ENCODE measurements around the gene NPAS2.

Gene NPAS2

DNA sequence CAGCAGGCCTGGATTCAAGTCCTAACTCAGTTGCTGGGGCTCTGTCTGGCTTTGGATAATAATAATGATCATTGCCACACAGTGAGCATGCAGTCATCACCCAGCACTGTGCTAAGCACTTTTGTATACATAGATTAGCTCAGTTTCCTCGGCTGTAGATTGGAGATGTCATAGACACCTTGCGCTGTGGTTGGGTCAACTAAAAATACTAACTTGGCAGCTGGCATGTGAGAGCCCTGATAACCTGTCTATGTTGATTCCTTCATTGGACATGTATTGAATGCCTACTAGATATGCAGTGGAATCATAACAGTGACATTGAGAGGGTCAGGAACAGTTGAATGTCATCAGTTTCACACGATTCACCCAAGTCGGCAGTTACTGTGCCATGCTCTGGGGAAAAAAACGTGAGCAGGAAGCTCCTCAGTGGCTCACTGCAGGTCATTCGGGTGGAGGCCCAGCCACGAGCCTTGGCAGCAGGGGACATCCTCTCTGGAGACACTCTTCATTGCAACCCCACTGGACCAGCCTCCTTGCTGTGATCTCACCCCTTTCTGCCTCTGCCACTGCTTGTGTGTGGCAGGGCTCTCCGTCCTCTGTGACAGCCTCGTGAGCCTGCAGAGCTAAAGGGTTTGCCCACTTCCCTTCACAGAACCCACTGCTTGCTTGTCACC, 85.3 kb downstream of the NPAS2 start:
- no peak for DNase-seq (ENCODE audit: low read depth)

DNA sequence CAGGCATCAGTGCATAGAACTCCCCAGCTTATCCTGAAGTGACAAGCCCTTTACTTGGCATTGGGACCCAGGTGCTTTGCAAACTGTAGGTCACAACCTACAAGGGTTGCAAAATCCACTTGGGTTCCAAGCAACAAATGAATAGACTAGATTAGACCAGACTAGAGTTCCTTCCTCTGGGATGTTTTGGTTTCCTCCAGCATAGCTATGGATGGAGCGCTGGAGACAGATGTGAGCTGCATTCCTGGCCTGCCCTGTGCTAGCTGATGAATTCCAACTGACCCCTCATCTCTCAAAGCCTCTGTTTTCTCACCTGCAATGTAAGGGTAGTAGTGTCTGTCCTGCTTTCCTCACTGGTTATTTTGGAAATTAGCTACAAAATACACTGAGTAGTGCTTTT, 86.2 kb downstream of the NPAS2 start:
- no peak for DNase-seq (ENCODE audit: low read depth)

DNA sequence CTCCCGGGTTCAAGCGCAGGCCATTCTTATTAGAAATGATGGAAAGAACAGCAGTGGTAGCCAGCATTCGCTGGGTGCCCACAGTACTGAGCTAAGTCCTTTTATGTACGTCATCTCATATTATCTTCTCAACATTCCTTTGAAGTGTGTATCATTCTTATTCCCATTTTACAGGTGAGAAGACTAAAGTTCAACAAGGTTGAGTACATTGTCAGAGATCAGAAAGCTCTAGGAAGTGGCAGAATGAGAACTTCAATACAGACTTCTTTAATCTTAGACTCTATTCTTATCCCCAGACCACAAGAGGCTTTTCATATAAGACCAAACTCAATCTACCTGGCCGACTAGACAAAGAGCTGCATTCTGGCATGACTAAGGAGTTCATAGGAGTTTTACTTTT, 86.7 kb downstream of the NPAS2 start:
- DNase-seq (ENCODE audit: low read depth): no peak

DNA sequence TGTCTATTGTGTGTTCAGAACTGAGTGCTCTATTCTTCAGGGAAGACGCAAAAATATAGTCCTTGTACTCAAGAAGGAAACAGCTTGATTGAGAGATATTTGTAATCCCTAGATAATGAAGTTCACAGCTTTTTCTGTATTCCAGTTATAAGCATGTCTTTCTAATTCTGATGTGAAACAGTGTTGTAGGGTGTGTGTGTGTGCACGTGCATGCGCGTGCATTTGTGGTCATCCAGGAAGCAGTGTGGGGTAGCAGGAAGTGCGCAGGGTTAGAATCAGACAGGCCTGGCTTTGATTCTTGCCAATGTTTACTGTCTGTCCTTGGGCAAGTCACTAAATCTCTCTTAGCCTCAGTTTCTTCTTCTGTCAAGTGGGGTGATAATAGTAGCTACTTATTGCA, 87.9 kb downstream of the NPAS2 start:
- DNase-seq (ENCODE audit: low read depth): no peak

DNA sequence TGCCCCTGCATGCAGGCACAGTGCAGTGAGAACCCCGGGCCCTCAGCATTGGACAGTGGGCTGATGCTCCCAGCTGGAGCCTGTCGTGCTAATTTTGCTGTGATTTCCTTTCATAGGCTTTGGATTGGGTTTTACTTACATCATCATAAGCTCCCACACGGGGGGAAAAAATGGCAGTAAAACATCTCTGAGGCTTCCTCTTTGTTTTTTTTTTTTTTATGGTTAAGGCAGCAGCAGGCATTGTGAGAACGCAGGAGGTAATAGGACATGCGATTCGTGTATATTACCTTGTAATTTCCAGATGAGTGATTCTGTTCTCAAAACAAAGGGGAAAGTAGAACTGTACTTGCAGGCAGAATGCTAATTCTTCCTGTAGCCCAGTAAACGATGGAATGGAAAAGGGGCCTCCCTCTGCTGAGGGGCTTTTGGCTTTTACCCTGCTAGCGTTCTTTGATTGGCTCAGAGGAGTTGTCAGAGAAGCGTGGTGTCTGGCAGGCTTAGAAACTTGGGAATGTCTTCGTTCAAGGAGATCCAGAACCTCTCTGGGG, 89.7 kb downstream of the NPAS2 start:
- DNase-seq (ENCODE audit: low read depth): no peak

DNA sequence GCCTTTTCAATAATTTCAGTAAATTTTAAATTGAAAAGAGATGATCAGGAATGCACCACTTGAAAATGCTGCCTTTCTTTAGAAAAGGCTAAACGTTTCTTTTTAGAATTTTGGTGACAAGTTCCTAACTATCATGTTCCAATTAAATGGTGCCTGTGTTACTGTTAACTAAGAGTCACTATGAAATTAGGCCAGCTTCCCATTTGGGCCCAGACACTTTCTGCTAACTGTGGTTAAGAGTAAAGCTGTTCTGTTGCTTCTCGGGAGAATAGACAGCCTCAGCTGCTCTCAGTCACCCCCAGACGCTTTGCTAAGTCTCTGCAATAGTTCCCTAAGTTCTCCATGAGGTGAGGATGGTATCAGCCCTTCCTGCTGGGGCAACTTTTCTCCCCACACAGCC, 90.2 kb downstream of the NPAS2 start:
- no peak for DNase-seq (ENCODE audit: low read depth)

DNA sequence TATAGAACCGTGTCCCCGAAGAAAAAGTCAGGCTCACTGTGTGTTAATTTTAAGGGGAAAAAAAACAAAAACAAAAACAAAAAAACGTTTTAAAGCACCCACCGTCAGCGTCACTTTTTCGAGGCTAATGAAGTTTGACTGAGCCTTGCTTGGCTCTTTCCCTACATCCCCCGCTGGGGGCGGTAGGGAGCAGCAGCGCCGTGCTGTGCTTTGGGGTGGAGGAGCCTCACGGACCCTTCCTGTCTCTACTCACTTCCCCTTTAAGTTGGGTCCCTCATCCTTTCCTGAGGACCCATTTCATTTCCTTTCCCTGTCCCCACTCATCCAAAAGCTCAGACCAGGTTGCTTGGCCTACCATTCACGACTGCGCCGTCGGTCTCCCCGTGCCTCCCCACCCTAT, 99.4 kb downstream of the NPAS2 start:
- DNase-seq (ENCODE audit: low read depth): no peak

DNA sequence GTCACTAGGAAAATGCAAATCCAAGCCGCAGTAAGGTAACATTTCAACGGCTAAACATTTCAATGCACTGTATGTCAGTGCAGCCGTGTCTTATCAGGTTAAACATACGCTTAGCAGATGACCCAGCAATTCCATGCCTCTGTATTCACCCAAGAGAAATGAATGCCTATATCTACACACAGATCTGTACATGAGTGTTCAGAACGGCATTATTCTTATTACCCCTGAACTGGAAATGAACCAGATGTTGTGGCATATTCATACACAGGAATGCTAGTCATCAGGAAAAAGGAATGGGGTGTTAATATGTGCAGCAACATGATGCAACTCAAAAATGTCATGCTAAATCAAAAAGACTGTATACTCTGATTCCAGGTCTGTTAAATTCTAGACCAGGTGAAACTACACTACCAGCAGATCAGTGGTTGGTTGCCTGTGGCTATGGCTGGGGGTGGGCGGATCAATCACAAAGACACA, 101.8 kb downstream of the NPAS2 start:
- DNase-seq (ENCODE audit: low read depth): peak; percentile 70

DNA sequence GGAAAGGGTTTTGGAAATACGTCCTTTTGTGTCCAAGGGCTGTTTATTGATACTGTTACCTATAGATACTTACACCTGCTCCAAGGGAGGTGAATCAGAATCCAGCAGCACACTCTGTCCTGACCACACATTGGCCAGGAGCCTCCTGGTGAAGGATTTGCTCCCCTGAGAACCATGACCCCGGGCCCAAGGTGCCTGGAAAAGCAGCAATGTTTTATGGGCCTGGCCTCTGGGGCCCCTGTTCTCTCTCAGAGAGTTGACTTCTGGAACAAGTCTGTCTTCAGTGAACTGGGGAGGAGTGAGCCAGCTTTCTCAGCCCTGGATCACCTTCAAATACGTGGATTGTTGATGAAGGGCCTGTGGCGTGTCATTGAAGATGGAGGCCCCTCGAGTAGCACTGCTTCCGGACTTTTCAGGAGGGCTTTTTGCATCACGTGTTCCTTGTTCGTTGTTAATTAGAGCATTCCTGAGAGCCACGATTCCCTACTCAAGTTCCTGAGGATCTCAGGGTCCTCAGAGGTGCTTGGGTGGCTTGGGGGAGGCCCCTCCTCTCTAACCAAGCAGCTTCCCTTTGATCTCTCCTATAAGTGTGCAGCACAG, 103.6 kb downstream of the NPAS2 start:
- no peak for DNase-seq (ENCODE audit: low read depth)

DNA sequence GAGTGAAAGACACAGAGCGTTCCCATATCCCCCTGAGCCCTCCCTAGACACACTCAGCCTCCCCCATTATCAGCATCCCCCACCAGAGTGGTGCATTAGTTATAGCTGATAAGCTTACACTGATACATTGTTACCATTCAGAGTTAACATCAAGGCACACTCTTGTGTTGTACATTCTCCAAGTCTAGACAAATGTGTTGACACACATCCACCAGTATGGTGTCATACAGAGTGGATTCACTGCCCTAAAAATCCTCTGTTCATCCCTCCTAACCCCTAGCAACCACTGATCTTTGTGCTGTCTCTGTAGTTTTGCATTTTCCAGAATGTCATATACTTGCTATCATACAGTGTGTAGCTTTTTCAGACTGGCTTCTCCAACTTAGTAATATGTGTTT, 104.2 kb downstream of the NPAS2 start:
- DNase-seq (ENCODE audit: low read depth): peak; percentile 13

DNA sequence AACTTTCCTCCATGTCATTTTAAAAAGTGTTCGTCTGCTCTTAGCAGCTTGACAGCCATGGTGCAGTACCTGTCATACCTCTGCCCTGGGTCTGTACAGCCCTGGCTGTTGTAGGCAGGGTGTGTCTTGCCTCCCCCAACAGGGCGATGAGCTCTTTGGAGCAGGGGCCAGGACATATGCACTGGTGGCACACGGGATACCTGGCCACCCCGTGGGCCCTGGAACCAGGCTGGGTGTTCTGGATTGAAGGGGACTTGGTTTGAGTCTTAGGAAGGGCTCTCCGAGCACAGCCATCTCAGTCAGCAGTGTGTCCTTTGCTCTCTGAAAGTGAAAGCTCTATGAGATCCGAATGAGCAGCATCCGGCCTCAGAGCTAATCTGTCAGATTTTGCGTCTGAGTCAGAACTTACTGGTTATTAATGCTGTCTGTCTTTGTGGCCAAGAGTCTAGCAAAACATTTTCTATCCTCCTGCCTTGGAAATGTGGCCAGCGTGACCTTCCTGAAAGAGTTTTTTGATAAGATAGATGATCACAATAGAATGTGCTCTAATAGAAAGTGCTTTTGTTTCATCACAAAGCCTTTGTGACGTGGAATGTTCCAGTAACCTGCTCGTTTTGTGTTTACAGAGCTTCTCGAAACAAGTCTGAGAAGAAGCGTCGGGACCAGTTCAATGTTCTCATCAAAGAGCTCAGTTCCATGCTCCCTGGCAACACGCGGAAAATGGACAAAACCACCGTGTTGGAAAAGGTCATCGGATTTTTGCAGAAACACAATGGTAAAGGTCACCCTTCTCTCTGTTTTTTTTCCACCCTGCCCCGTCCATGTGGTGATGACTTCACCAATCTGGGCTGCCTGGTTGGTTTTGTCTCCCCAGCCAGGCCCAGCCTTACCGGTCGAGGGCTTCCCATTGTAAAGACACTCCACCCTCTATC, 104.8 kb downstream of the NPAS2 start:
- peak; percentile 87 for DNase-seq (ENCODE audit: low read depth)

DNA sequence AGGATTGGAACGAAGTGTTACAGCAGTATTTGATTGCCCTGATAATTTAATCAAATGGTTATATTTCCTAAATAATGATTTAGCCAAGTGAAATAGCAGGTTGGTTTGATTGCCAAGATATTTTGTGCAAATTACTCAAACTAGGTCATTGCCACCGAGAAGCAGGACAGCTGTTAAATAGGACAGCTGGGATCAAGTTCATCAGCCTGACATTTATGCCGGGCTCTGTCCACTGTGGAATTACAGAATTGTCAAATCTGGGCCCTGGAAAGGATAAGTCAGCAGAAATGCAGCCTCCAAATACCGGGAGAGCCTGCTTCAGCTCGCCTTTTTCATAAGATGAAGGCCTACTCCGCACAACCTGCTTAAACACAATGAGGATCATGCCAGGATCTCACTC, 108.3 kb downstream of the NPAS2 start:
- DNase-seq (ENCODE audit: low read depth): no peak

DNA sequence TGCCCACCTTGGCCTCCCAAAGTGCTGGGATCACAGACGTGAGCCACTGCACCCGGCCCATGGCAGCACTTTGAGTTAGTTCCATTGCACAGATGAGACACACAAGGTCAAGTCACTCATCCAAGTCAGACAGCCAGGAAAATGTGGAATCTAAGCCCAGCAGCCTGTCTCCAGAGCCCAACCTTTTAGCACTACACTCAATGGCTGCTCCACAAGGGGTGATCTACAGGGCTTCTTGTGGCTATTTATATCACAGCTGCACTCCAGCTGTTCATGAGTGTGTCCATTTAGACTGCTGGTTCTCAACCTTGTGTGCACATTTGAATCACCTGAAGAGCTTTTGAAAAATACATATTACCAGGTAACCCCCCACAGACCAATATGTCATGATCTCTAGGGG, 109.2 kb downstream of the NPAS2 start:
- DNase-seq (ENCODE audit: low read depth): no peak

DNA sequence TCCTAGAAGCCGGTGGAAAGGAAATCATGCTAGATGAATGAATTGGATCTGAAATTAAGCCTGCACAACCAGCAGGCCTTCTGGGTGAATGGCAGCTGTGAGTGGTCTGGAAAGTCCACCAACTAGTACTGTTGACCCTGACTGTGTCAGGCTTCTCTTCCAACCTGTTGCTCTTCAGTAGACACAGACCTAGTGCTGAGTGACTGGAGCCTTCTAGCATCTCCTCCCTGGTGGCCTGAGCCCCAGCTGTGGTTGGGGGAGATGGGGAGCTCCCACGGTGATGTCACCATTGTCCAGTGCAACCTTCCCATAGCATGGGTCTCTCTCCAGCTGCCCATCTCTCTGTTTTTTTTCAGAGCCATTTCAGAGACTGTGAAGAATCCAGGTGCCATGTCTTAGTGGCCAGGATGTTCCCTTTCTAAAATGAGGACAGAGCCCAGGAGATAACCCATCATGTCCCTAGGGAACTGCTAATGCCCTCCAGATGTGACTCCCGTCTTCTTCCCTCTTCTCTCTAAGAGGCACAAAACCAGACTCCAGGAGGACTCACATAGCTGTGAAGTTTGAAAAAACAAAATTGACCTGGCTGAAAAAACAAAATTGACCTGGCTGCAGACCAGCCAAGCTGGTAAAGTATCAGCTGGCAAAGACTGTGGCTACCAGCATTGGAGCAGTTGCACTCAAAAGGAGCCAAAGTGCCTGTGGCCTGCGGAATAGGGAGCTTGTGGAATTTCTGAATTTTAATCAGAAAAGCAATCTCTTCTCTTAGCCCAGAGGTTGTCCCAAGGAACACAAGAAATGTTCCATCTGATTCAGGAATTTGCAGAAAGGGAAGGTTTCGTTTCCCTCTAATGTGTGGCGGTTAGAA, 114.8 kb downstream of the NPAS2 start:
- no peak for DNase-seq (ENCODE audit: low read depth)

DNA sequence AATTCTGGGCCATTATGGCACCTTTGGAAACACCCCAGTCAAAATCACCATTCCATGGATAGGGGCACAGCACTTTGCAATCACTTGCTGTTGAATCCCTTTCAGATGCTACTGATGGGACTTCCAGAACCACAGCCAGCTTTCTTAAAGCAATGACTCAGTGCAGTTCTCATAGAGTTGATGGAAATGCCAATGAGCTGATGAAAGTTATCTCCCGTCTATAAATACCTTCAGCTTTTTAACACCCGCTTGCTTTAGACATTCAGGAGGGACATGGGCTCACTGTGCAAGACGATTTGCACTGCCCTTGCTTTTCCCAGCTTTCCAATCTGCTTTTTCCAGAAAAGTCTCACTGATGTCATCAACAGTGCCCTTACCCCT, 115.4 kb downstream of the NPAS2 start:
- DNase-seq (ENCODE audit: low read depth): peak; percentile 85

DNA sequence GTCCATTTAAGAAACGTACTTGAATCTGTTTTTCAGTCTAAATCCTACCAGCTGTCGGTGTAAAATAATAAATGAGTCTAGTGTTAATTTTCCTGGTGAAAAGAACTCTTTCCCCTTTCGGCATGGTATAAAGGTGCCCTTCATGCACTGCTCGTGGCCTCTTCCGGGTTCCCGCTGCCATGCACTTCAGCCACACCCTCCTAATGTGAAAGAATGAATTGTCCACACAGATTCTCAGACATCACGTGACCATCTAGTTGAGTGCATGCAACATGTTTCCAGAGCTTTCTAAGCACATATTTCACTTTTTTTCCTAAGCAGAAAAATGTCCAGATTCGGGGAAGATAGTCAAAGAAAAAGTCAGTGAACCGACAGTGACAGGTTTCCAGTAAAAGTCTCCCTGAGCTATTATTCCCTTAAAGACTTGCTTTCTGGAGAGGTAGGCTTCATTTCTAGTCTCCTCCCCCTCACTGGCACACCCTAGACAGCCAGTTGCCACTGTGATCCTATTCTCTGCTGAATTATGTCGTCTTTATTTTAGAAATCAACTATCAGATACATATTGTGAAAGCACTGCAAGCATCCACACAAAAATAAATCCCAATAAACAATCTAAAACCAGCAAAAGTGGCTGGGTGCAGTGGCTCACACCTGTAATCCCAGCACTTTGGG, 116.3 kb downstream of the NPAS2 start:
- DNase-seq (ENCODE audit: low read depth): no peak

DNA sequence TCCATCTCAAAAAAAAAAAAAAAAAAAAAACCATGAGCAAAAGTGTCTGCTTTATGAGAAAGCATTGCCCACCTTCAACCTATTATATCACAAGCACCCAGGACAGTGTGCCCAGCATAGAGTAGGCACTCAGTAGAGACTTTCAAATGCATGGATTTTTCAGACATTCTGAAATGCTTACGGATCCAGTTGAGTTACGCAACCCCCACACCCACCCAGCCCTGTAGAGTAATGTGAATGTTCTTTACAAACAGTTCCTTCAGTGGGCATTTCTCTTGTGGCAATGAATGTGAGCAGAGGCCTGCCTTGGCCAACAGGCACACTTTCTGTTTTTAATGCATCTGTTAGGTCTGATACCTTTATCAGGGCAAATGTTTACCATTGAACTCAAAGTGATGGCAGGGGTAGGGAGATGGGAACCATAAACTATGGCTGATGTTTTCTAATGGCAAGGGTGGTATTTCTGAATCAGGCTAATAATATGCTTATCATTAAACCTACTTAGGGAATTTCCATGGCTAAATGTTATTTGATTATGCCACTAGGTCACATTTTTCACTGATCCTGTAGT, 117.1 kb downstream of the NPAS2 start:
- DNase-seq (ENCODE audit: low read depth): no peak

DNA sequence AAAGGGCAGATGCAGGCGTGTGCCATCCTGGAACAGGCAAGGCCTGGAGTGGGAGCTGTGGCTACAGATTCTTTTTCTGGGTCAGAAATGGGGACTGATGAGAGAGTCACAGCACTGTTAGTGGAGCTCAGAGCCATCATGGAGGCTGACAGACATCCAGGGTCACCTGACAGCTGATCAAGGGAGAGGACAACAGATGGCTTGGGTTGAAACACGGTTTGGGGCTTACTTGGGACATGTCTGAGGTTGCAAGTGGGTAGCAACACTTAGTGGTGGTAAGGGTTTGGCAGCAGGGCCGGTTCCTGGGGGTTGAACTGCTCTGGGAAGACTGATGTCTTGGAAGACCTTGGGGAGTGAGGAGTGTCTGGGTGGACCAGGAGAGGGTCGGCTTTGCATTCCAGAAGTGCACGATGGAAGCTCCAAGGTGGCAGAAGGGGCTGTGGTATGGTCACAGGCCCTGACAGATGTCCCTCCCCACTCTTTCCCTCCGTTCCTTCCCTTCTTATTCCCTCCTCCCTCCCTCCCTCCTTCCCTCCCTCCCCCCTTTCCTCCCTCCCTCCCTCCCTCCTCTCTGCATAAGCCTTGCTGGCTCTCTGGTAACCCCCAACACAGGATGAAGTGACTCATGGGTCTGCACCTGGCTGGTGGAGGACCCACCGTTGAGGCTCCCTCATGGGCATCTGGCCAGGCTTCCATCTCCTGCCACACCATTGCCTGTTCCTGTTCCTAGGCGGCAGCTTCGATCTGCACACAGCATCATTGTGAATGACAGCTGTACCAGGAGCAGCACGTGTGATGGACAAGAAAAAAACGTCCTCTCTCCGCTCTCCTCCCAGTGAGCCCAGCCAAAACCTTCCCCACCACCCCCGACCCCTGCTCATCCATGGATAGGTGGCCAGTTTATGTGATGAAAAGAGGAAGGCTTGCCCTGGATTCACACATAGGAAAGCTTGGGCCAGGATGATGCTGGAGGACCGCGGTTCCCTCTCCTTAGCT, 118.4 kb downstream of the NPAS2 start:
- no peak for DNase-seq (ENCODE audit: low read depth)

DNA sequence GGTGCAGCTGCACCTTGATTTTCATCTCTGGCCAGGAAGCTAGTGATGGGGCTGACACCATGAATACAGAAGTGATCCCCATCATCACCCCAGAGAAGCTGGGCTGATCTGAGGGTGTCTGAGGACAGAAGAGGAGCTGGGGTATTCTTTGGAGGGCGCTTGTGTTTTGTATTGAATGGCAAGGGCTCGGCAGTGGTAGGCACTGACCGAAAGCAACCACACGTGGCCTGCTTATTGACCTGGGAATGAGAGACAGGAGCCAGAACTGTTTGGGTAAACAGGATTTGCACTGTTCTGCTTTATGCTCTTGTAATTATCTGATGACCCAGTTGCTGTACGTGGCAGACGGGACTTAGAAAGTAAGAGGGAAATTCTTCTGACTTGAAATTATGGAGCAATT, 119.5 kb downstream of the NPAS2 start:
- DNase-seq (ENCODE audit: low read depth): no peak

DNA sequence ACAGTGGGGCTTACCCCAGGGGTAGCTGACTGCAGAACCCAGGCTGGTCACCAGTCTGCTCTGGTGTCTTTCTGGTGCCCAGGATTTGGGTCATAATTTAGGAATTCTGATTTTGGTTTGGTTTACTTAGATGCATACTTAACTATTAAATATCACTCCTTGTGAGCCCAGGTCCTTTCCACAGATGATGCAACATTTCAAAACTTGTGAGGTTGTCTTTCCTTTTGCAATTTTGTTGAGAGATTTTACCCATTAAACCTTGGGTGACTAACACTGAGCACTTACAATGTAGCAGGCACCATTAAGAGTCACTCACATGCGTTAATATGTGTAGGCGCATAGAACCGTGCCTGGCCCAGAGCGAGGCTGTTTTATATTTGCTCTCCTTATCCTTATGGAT, 120.3 kb downstream of the NPAS2 start:
- DNase-seq (ENCODE audit: low read depth): no peak

Data from ELR (cell line).